ENCODE measurements around the gene TSR3.

GRCh38 chr16:1312903-1313302, 38.8 kb downstream of the TSR3 start:
- no peak for TF ChIP-seq CTCF (IDR thresholded peaks at IDR 0.05; ENCODE audit: low read depth, low read length, missing input control)
- TF ChIP-seq ZBTB33 (IDR thresholded peaks at IDR 0.05): no peak
- TF ChIP-seq GABPA (IDR thresholded peaks at IDR 0.05 in 1 of 2, conservative IDR thresholded peaks at IDR 0.05 in 1 of 2): no peak
- no peak for TF ChIP-seq MAX (IDR thresholded peaks at IDR 0.05)
- no peak for TF ChIP-seq EGR1 (IDR thresholded peaks at IDR 0.05; ENCODE audit: low read depth in 2 of 2)
- TF ChIP-seq JUND (IDR thresholded peaks at IDR 0.05): no peak
- TF ChIP-seq YY1 (IDR thresholded peaks at IDR 0.05): no peak
- TF ChIP-seq ATF3 (IDR thresholded peaks at IDR 0.05): no peak
- TF ChIP-seq RAD21 (IDR thresholded peaks at IDR 0.05): no peak

All from liver (tissue), 3 donors.